ENCODE data around the gene PIEZO1. TPM values are rescaled to one million over a fixed set of nuclear protein-coding genes. Genes with fewer than 3 reads are reported as not detected.

PIEZO1 gene
- total and polyA plus RNA-seq, 9 of the 15 experiments (the other 6 are each of a cell fraction or from before 2014, with no cell fraction given): 3.6 to 432 (median 131) TPM

- TF ChIP-seq, protein P1, sequence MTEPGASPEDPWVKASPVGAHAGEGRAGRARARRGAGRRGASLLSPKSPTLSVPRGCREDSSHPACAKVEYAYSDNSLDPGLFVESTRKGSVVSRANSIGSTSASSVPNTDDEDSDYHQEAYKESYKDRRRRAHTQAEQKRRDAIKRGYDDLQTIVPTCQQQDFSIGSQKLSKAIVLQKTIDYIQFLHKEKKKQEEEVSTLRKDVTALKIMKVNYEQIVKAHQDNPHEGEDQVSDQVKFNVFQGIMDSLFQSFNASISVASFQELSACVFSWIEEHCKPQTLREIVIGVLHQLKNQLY (CRISPR knock-in tag; conservative IDR thresholded peaks at IDR 0.05): no peak
- TF ChIP-seq EZH2 (IDR thresholded peaks at IDR 0.05; ENCODE audit: borderline replicate concordance, low read depth, low read length) (no peak), CREB1 (IDR thresholded peaks at IDR 0.05) (peak; percentile 17; the same call in 1 of the 2 replicates), CREB1 (CRISPR knock-in tag; IDR thresholded peaks at IDR 0.05) (no peak), CEBPG (CRISPR knock-in tag; IDR thresholded peaks at IDR 0.05) (no peak; the same call in 1 of the 2 replicates), CEBPG (tag; conservative IDR thresholded peaks at IDR 0.05 in 1 of 2, IDR thresholded peaks at IDR 0.05 in 1 of 2) (no peak), RB1 (IDR thresholded peaks at IDR 0.05; ENCODE audit: low read depth) (no peak), KAT7 (CRISPR knock-in tag; IDR thresholded peaks at IDR 0.05; ENCODE audit: borderline replicate concordance) (0 out of 2 replicates have a peak, but pooled peaks have one; percentile 24), SPI1 (IDR thresholded peaks at IDR 0.05; ENCODE audit: borderline replicate concordance, low read depth, low read length) (peak; percentile 76), SMARCB1 (IDR thresholded peaks at IDR 0.05; ENCODE audit: insufficient read length, low read depth) (no peak), NR4A1 (CRISPR knock-in tag; IDR thresholded peaks at IDR 0.05) (no peak), NR4A1 (tag; IDR thresholded peaks at IDR 0.05) (no peak), FUS (optimal IDR thresholded peaks at IDR 0.05; ENCODE audit: low read depth, low read length) (no peak), CREM (IDR thresholded peaks at IDR 0.05; ENCODE audit: low read depth) (peak; percentile 25; the same call in 1 of the 2 replicates), HINFP (tag; conservative IDR thresholded peaks at IDR 0.05; ENCODE audit: low read depth) (no peak), THRAP3 (IDR thresholded peaks at IDR 0.05; ENCODE audit: borderline replicate concordance) (no peak)
- TF ChIP-seq, protein P2, sequence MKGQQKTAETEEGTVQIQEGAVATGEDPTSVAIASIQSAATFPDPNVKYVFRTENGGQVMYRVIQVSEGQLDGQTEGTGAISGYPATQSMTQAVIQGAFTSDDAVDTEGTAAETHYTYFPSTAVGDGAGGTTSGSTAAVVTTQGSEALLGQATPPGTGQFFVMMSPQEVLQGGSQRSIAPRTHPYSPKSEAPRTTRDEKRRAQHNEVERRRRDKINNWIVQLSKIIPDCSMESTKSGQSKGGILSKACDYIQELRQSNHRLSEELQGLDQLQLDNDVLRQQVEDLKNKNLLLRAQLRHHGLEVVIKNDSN (CRISPR knock-in tag; IDR thresholded peaks at IDR 0.05): peak; percentile 81
- TF ChIP-seq, protein P3, sequence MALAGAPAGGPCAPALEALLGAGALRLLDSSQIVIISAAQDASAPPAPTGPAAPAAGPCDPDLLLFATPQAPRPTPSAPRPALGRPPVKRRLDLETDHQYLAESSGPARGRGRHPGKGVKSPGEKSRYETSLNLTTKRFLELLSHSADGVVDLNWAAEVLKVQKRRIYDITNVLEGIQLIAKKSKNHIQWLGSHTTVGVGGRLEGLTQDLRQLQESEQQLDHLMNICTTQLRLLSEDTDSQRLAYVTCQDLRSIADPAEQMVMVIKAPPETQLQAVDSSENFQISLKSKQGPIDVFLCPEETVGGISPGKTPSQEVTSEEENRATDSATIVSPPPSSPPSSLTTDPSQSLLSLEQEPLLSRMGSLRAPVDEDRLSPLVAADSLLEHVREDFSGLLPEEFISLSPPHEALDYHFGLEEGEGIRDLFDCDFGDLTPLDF (CRISPR knock-in tag; IDR thresholded peaks at IDR 0.05): no peak
- TF ChIP-seq, protein P4, sequence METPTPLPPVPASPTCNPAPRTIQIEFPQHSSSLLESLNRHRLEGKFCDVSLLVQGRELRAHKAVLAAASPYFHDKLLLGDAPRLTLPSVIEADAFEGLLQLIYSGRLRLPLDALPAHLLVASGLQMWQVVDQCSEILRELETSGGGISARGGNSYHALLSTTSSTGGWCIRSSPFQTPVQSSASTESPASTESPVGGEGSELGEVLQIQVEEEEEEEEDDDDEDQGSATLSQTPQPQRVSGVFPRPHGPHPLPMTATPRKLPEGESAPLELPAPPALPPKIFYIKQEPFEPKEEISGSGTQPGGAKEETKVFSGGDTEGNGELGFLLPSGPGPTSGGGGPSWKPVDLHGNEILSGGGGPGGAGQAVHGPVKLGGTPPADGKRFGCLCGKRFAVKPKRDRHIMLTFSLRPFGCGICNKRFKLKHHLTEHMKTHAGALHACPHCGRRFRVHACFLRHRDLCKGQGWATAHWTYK (CRISPR knock-in tag; IDR thresholded peaks at IDR 0.05): peak; percentile 50; the same call in 1 of the 2 replicates
- TF ChIP-seq, protein P5, sequence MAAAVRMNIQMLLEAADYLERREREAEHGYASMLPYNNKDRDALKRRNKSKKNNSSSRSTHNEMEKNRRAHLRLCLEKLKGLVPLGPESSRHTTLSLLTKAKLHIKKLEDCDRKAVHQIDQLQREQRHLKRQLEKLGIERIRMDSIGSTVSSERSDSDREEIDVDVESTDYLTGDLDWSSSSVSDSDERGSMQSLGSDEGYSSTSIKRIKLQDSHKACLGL (CRISPR knock-in tag; IDR thresholded peaks at IDR 0.05; ENCODE audit: borderline replicate concordance, poor library complexity, severe bottlenecking): peak; percentile 83
Measured at GRCh38 chr16:88781140-88782077, 3.6 kb downstream of the PIEZO1 start (continued).
